DMS79 (cell line): ENCODE data around the gene DVL3.

ENCODE experiments used
- DNase-seq: peaks from one replicate; lab custom pipeline; 2025; lab: John Stamatoyannopoulos, UW

The DVL3 gene

DNA sequence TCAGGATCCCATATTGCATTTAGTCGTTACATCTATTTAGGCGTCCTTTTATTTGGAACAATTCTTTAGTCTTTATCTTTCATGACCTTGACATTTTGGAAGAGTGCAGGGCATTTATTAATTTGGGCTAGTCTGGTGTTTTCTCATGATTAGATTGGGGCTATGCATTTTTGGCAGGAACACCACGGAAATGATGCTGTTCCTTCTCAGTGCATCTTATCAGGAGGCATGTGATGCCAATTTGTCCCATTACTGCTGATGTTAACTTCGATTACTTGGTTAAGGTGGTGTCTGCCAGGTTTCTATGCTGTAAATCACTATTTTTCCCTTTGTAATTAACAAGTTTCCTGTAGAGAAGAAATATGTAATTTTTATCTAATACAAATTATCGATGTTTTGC, 56.1 kb downstream of the DVL3 start:
- DNase-seq = no peak

DNA sequence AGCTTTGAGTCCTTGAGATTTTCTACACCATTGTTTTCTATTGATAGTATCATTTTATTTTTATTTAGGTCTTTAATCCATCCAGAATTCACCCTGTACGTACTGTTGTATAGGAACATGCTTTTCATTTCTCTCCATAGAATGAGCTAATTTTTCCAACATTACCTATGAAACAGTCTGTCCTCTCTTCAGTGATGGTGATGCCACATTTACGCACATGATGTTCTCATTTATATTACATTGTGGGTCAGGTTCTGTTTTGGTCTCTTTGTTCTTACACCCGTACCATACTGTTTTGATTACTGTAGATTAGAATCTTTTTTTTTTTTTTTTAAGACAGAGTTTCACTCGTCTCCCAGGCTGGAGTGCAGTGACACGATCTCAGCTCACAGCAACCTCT, 56.5 kb downstream of the DVL3 start:
- no peak for DNase-seq

DNA sequence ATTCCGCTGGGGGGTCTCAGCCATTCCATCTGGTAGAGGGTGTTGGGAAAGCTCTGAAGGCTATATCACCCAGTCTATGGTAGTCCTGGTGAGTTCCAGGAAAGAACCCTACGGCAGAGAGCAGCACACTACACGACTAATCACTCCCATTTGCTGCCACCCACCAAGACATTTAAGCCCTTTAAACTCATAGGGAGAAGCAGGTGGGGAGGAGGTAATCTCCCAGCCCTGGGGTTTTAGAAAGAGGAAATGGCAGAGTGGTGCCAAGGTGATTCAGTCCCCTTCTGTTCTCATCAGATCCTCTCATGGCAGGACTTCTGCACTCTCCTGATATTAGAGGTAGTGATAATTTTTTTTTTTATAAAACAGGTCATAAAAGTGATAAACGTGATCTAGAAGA, 63.6 kb downstream of the DVL3 start:
- no peak for DNase-seq

DNA sequence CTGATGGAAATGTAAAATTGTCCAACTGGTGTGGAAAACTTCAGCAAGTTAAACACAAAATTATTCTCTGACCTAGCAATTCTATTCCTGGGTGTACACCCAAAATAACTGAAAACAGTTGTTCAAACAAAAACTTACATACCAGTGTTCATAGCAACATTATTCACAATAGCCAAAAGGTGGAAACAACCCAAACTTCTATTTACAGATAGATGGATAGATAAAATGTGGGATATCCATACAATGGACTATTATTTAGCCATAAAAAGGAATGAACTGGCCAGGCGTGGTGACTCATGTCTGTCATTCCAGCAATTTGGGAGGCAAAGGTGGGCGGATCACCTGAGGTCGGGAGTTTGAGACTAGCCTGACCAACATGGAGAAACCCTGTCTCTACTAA, 67.3 kb downstream of the DVL3 start:
- no peak for DNase-seq
